GM20431 (cell line): ENCODE results near the gene ACSL1.
"Not testable (repeated sequence)": the region's sequence is repeated elsewhere in the genome, so short reads cannot be mapped to it uniquely, and the experiment has no call there.

Source experiments
- in situ Hi-C: fragments of 300-500 bp; cut with MseI, MboI; formaldehyde crosslinking; loops from one replicate; pipeline ENCODE4 v1.15.0; 2020; ENCODE audit warnings: low sequenced_read_pairs; ENCODE audit not compliant: unreplicated experiment

Gene ACSL1

GRCh38 chr4:184740980-184741391, 84.8 kb downstream of the ACSL1 start:
- in situ Hi-C loops, result no loop called here

GRCh38 chr4:184739575-184739974, 86.2 kb downstream of the ACSL1 start:
- in situ Hi-C loops, result not testable (repeated sequence)

- in situ Hi-C loops, result no loop called here
Measured at GRCh38 chr4:184734758-184735157, 91.0 kb downstream of the ACSL1 start.

GRCh38 chr4:184733654-184734524, 91.9 kb downstream of the ACSL1 start, which contains the start of gene CENPU:
TSS of gene CENPU (minus strand) at chr4:184734096. CDS start at chr4:184734062, 34 bp downstream.
- in situ Hi-C loops, result no loop called here

GRCh38 chr4:184732126-184732525, 93.6 kb downstream of the ACSL1 start:
- in situ Hi-C loops, result no loop called here

GRCh38 chr4:184731056-184731455, 94.7 kb downstream of the ACSL1 start:
- in situ Hi-C loops, result no loop called here

GRCh38 chr4:184729946-184730345, 95.8 kb downstream of the ACSL1 start:
- in situ Hi-C loops, result no loop called here

GRCh38 chr4:184728858-184729257, 96.9 kb downstream of the ACSL1 start:
- in situ Hi-C loops, result no loop called here

- in situ Hi-C loops, result no loop called here
Measured at GRCh38 chr4:184727430-184727829, 98.3 kb downstream of the ACSL1 start.

GRCh38 chr4:184722798-184723197, 103.0 kb downstream of the ACSL1 start:
- in situ Hi-C loops, result no loop called here

- in situ Hi-C loops, result no loop called here
Measured at GRCh38 chr4:184721254-184721653, 104.5 kb downstream of the ACSL1 start.

- in situ Hi-C loops, result no loop called here
Measured at GRCh38 chr4:184719407-184719806, 106.4 kb downstream of the ACSL1 start.

- in situ Hi-C loops, result no loop called here
Measured at GRCh38 chr4:184715526-184715925, 110.2 kb downstream of the ACSL1 start.

- in situ Hi-C loops, result no loop called here
Measured at GRCh38 chr4:184713887-184714286, 111.9 kb downstream of the ACSL1 start.

- in situ Hi-C loops, result no loop called here
Measured at GRCh38 chr4:184712322-184712721, 113.4 kb downstream of the ACSL1 start.

GRCh38 chr4:184706453-184706852, 119.3 kb downstream of the ACSL1 start:
- in situ Hi-C loops, result no loop called here

GRCh38 chr4:184705692-184706091, 120.1 kb downstream of the ACSL1 start:
- in situ Hi-C loops, result no loop called here
